Stomach (tissue), 9 donors: ENCODE data around the gene KRTAP4-6. TPM values are rescaled to one million over a fixed set of nuclear protein-coding genes. Genes with fewer than 3 reads are reported as not detected.
"Not testable (repeated sequence)": the region's sequence is repeated elsewhere in the genome, so short reads cannot be mapped to it uniquely, and the experiment has no call there.

Source experiments
- DNase-seq, 2 donors: peaks; one replicate each; pipeline versions ENCODE4 v3.0.0 to v3.0.0-alpha.2; 2013 to 2019
- H3K27ac ChIP-seq, 5 donors: fragments of 200-600 bp in 4 of 5; sonication (generic) in 4 of 5; one replicate each; pipeline ENCODE4 v1.5.1; 2013 to 2019; ENCODE audit warnings: mild to moderate bottlenecking in 1 of 5, moderate library complexity in 1 of 5
- H3K27me3 ChIP-seq, 3 donors: fragments of 200-600 bp; sonication (generic); one replicate each; pipeline ENCODE4 v1.5.1; 2017 to 2019; ENCODE audit warnings: mixed run types in 1 of 3
- H3K36me3 ChIP-seq, 4 donors: fragments of 200-600 bp; sonication (generic); 1 replicate in 3 of 4; 2 replicates in 1 of 4; pipeline ENCODE4 v1.5.1; 2016 to 2019
- H3K4me1 ChIP-seq, 4 donors: fragments of 200-600 bp; sonication (generic); one replicate each; pipeline ENCODE4 v1.5.1; 2016 to 2019
- H3K4me3 ChIP-seq, 4 donors: fragments of 200-600 bp; sonication (generic) in 3 of 4; one replicate each; pipeline ENCODE4 v1.5.1; 2016 to 2019; ENCODE audit warnings: mild to moderate bottlenecking in 1 of 4
- H3K9me3 ChIP-seq, 4 donors: fragments of 200-600 bp; sonication (generic); one replicate each; pipeline ENCODE4 v1.5.1; 2016 to 2019
- EP300 ChIP-seq: sonication (generic); formaldehyde crosslinking; IDR thresholded peaks from one replicate; pipeline ENCODE4 v1.6.1; 2017; ENCODE audit warnings: antibody characterized with exemption
- POLR2A ChIP-seq, 4 donors: fragments of 450-650 bp; IDR thresholded peaks; one replicate each; pipeline ENCODE4 v1.6.1; 2016; ENCODE audit warnings: antibody characterized with exemption in 4 of 4, control low read depth in 2 of 4, mild to moderate bottlenecking in 1 of 4, moderate library complexity in 1 of 4
- POLR2AphosphoS5 ChIP-seq, 3 donors: sonication (generic); formaldehyde crosslinking; IDR thresholded peaks; one replicate each; pipeline ENCODE4 v1.6.1; 2016; ENCODE audit warnings: antibody characterized with exemption in 3 of 3
- WGBS, 5 donors: extraction: QIAGEN DNeasy Blood & Tissue Kit in 3 of 5; methylation state at CpG; one replicate each; pipeline versions ENCODE4 v1.1.5 to v1.1.7; 2013 to 2018; 5-methylcytosine and 5-hydroxymethylcytosine counted together
- intact Hi-C: fragments of 100-400 bp; cut with DNase I; formaldehyde crosslinking; loops from one replicate; pipeline ENCODE4 v1.15.1; 2023; ENCODE audit warnings: low total_unique reads
- polyA plus RNA-seq, 3 donors: library from polyadenylated mRNA; stranded (reverse); fragments of 200-250 nt; gene quantifications; one replicate each; pipeline ENCODE4 v1.2.3, GENCODE V29; 2013
- total RNA-seq, 5 donors: library from RNA; depleted of rRNA; stranded (reverse); fragments of >200 nt; gene quantifications; one replicate each; pipeline versions ENCODE4 v1.1.0 to v1.2.3, GENCODE V29; 2014 to 2016
- TF ChIP-seq, protein P1 (sequence below), 7 experiments: fragments of 450-650 bp in 4 of 7; fragments of 200-600 bp in 3 of 7; sonication (generic) in 3 of 7; IDR thresholded peaks; one replicate each; pipeline ENCODE4 v1.5.1; 2016 to 2019; ENCODE audit warnings: antibody characterized with exemption in 7 of 7, control low read depth in 2 of 7, mild to moderate bottlenecking in 1 of 7
- donor health status: healthy with polysubstance abuse.
- donor health status: Bipolar disorder and iron deficiency.
- donor health status: healthy.

KRTAP4-6 gene
- total and polyA plus RNA-seq, 8 donors, result not detected

DNA sequence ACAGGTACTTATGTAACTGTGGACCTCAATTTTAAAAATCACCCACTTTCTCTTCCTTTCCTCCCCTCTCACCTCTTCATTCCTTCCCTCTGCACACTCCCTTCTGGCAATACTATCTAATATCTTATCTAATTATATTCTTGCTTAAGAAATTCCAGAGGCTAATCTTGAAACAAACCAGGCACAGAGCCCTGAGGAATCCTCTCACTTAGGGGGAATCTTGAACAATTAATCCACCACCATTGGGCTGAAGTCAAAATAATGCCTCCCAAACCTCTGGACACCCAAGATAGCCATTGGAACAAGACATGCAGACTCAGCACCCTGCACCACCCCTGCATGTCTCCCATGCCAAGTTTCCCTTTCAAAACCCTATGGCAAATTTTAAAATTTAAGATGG lies 1.0 kb upstream of the KRTAP4-6 start:
- no peaks in the 10 kb centered on the region for H3K4me1 ChIP-seq
- TF ChIP-seq, protein P1, sequence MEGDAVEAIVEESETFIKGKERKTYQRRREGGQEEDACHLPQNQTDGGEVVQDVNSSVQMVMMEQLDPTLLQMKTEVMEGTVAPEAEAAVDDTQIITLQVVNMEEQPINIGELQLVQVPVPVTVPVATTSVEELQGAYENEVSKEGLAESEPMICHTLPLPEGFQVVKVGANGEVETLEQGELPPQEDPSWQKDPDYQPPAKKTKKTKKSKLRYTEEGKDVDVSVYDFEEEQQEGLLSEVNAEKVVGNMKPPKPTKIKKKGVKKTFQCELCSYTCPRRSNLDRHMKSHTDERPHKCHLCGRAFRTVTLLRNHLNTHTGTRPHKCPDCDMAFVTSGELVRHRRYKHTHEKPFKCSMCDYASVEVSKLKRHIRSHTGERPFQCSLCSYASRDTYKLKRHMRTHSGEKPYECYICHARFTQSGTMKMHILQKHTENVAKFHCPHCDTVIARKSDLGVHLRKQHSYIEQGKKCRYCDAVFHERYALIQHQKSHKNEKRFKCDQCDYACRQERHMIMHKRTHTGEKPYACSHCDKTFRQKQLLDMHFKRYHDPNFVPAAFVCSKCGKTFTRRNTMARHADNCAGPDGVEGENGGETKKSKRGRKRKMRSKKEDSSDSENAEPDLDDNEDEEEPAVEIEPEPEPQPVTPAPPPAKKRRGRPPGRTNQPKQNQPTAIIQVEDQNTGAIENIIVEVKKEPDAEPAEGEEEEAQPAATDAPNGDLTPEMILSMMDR (IDR thresholded peaks at IDR 0.05), result no peak
- TF ChIP-seq POLR2A (IDR thresholded peaks at IDR 0.05) (no peak), EP300 (no peak), POLR2AphosphoS5 (IDR thresholded peaks at IDR 0.05) (no peak)
- H3K9me3 ChIP-seq, result peaks cover 0 to 41% (median 31%) of the 10 kb centered on the region in 4 donors
- intact Hi-C loops, result no loop called here
- no peaks in the 10 kb centered on the region for H3K36me3 ChIP-seq
- H3K27me3 ChIP-seq, result no peaks in the 10 kb centered on the region
- no peak overlapping the region for H3K4me3 ChIP-seq
- DNase-seq, result no peak
- H3K27ac ChIP-seq, result no peak overlapping the region

DNA sequence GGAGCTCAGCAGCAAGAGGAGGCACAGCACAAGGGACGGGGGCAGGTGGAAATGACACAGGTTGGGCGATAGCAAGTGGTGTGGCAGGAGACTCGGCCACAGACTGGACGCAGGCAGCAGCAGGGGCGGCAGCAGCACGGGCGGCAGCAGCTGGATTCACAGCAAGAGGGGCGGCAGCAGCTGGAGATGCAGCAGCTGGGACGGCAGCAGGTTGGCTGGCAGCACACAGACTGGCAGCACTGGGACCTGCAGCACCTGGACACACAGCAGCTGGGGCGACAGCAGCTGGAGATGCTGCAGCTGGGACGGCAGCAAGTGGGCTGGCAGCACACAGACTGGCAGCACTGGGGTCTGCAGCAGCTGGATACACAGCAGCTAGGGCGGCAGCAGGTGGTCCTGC lies 479 bp downstream of the KRTAP4-6 start:
- H3K4me3 ChIP-seq, H3K27ac ChIP-seq, H3K4me1 ChIP-seq, H3K27me3 ChIP-seq, H3K36me3 ChIP-seq, intact Hi-C loops, DNase-seq: not testable (repeated sequence)
- 83 to 89% (median 86%) methylated on average over 12 of the region's 12 CpGs for WGBS, 5 donors
- peaks cover 0 to 41% (median 31%) of the 10 kb centered on the region in 4 donors for H3K9me3 ChIP-seq

DNA sequence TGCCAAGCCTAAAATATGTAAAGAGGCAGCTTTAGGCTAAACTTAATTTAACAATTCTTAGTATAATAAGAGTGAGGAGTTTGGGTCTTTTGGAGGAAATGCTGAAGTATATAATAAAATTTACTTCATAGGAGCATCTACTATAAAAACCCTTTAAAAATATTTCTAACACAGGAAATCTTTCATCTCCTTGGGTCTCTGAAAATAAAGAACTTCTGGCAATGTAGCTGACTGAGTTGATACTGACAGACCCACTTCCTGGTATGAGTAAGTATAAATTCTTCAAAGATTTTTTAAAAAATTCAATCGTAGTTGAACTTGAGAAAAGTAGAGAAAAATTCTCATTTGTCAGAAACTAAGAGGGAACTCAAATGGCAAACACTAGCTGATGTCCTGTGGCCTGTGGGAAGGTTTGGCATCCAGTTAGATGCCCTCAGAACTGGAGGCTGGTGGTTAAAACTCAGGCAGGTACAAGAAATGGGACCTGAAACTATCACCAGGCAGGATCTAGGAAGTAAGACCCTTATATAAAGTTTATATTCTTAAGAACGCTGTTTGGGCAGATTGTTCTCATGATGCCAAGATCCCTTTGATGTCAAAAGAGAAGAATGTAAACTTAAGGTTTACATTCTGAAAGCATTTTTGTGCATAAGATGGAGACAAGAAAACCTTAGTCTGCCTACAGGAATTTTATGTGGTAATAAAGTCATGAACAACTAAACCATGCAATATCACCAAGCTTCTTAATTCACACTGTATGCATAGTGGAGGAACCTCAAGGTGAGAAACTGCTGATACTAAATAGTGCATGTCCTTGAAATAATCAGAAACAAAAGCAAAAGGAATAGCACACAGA lies 6.2 kb downstream of the KRTAP4-6 start:
- Histone ChIP-seq H3K36me3 (no peaks in the 10 kb centered on the region), H3K9me3 (peaks cover 0 to 5% (median 0%) of the 10 kb centered on the region in 4 donors), H3K4me3 (no peak overlapping the region), H3K4me1 (no peaks in the 10 kb centered on the region), H3K27ac (no peak overlapping the region), H3K27me3 (no peaks in the 10 kb centered on the region)
- TF ChIP-seq EP300 (no peak), POLR2AphosphoS5 (IDR thresholded peaks at IDR 0.05) (no peak), POLR2A (IDR thresholded peaks at IDR 0.05) (no peak)
- 59 to 76% (median 65%) methylated on average over 2 of the region's 2 CpGs for WGBS, 5 donors
- intact Hi-C loops, result no loop called here
- no peak for DNase-seq

DNA sequence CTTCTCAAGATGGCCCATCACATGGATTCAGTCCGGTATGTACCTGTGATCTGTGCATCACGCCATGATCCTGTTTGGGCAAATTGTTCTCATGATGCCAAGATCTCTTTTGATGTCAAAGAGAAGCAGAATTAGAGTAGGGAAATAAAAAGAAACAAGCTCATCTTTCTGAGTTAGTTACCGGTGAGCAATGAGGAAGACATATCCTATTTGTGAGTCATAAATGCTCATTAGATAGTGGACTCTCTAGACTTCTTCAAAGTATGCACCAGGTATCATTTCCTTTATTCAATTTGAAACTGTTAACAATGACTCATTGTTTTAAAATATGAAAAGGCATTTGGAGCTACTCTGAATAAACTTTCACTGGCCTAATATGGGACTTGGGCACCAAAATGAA lies 8.4 kb downstream of the KRTAP4-6 start:
- no peaks in the 10 kb centered on the region for H3K4me1 ChIP-seq
- WGBS, 5 donors, result 79 to 87% (median 81%) methylated on average over 3 of the region's 3 CpGs
- no peaks in the 10 kb centered on the region for H3K36me3 ChIP-seq
- TF ChIP-seq POLR2A (IDR thresholded peaks at IDR 0.05), result no peak
- no peak for TF ChIP-seq EP300
- TF ChIP-seq POLR2AphosphoS5 (IDR thresholded peaks at IDR 0.05), result no peak
- TF ChIP-seq, protein P1 (IDR thresholded peaks at IDR 0.05), result no peak
- no peak for DNase-seq
- H3K9me3 ChIP-seq, result no peaks in the 10 kb centered on the region
- H3K27me3 ChIP-seq, result no peaks in the 10 kb centered on the region
- intact Hi-C loops, result no loop called here
- H3K27ac ChIP-seq, result no peak overlapping the region
- H3K4me3 ChIP-seq, result no peak overlapping the region

DNA sequence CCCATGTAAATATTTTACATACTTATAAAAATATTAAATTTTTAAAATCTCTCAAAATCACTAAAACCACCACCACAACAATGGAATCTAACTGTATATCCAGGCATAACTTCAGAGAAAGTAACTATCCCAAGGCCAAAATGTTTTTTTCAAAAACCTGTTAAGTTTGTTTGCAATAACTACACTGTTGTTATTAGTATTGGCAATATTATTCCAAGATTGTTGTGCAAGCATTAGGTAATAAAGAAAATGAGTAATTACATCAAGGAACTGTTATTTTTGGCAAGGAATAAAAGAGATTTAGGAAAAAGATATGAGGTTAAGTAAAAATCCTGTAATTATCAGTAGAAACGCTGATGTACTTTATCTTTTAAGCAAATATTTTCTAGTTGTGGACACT lies 13.0 kb downstream of the KRTAP4-6 start:
- H3K9me3 ChIP-seq, result no peaks in the 10 kb centered on the region
- no peak for DNase-seq
- TF ChIP-seq, protein P1 (IDR thresholded peaks at IDR 0.05), result no peak
- no peak for TF ChIP-seq POLR2AphosphoS5 (IDR thresholded peaks at IDR 0.05)
- TF ChIP-seq POLR2A (IDR thresholded peaks at IDR 0.05), result no peak
- TF ChIP-seq EP300, result no peak
- no peak overlapping the region for H3K4me3 ChIP-seq
- no peak overlapping the region for H3K27ac ChIP-seq
- 28 to 56% (median 41%) methylated on average over 1 of the region's 1 CpG for whole genome bisulfite sequencing, 5 donors
- H3K36me3 ChIP-seq, result no peaks in the 10 kb centered on the region
- H3K27me3 ChIP-seq, result peaks cover 0 to 8% (median 6%) of the 10 kb centered on the region in 3 donors
- H3K4me1 ChIP-seq, result no peaks in the 10 kb centered on the region
- intact Hi-C loops, result no loop called here
